OCI-M2 (cell line): ENCODE results near the gene UBE3A.
"Not testable (repeated sequence)": the region's sequence is repeated elsewhere in the genome, so short reads cannot be mapped to it uniquely, and the experiment has no call there.

Source experiments
- DNase-seq: peaks from one replicate; lab custom pipeline; 2025; ENCODE audit not compliant: unreplicated experiment; lab: John Stamatoyannopoulos, UW

The UBE3A gene

GRCh38 chr15:25439369-25439836 is 579 bp upstream of the UBE3A start:
- no peak for DNase-seq

GRCh38 chr15:25437777-25438600 is 835 bp downstream of the UBE3A start:
- DNase-seq = no peak

GRCh38 chr15:25436707-25437106 is 2.1 kb downstream of the UBE3A start:
- DNase-seq = no peak

GRCh38 chr15:25435474-25436243 is 3.2 kb downstream of the UBE3A start:
- DNase-seq = no peak

- DNase-seq = no peak
Observed at GRCh38 chr15:25433118-25433865, 5.5 kb downstream of the UBE3A start.

- DNase-seq = no peak
Observed at GRCh38 chr15:25431836-25432561, 6.8 kb downstream of the UBE3A start.

GRCh38 chr15:25427861-25428260 is 11.0 kb downstream of the UBE3A start:
- no peak for DNase-seq

- no peak for DNase-seq
Observed at GRCh38 chr15:25426896-25427610, 11.8 kb downstream of the UBE3A start.

GRCh38 chr15:25424073-25424472 is 14.8 kb downstream of the UBE3A start:
- DNase-seq = no peak

GRCh38 chr15:25422021-25422420 is 16.8 kb downstream of the UBE3A start:
- no peak for DNase-seq

GRCh38 chr15:25418202-25418601 is 20.6 kb downstream of the UBE3A start:
- no peak for DNase-seq

- no peak for DNase-seq
Observed at GRCh38 chr15:25417604-25418003, 21.2 kb downstream of the UBE3A start.

- no peak for DNase-seq
Observed at GRCh38 chr15:25416693-25417092, 22.1 kb downstream of the UBE3A start.

GRCh38 chr15:25415707-25416106 is 23.1 kb downstream of the UBE3A start:
- DNase-seq = no peak

- DNase-seq = no peak
Observed at GRCh38 chr15:25415217-25415616, 23.6 kb downstream of the UBE3A start.

- no peak for DNase-seq
Observed at GRCh38 chr15:25410649-25411048, 28.2 kb downstream of the UBE3A start.

GRCh38 chr15:25409731-25410130 is 29.1 kb downstream of the UBE3A start:
- not testable (repeated sequence) for DNase-seq

- DNase-seq = no peak
Observed at GRCh38 chr15:25408929-25409328, 29.9 kb downstream of the UBE3A start.

GRCh38 chr15:25408428-25408827 is 30.4 kb downstream of the UBE3A start:
- no peak for DNase-seq

GRCh38 chr15:25407950-25408349 is 30.9 kb downstream of the UBE3A start:
- DNase-seq = no peak
